GM12891 (cell line): ENCODE measurements around the gene ASIC5.

ENCODE experiments used
- PAX5 ChIP-seq: IDR thresholded peaks from 2 replicates; pipeline ENCODE4 v1.6.1; 2011; ENCODE audit warnings: low read length, moderate library complexity, mild to moderate bottlenecking; ENCODE audit not compliant: insufficient read depth, severe bottlenecking
- POLR2A ChIP-seq: IDR thresholded peaks from 2 replicates; pipeline ENCODE4 v1.6.1; 2011; ENCODE audit warnings: low read depth, low read length, control low read depth
- POLR2AphosphoS5 ChIP-seq: IDR thresholded peaks from 2 replicates; pipeline ENCODE4 v1.6.1; 2011; ENCODE audit warnings: low read depth, low read length, control low read depth
- POU2F2 ChIP-seq: IDR thresholded peaks from 2 replicates; pipeline ENCODE4 v1.6.1; 2011; ENCODE audit warnings: low read depth, mild to moderate bottlenecking, control low read depth, low read length, moderate library complexity
- SPI1 ChIP-seq: IDR thresholded peaks from 2 replicates; pipeline ENCODE4 v1.6.1; 2011; ENCODE audit warnings: low read depth, low read length, control low read depth
- TAF1 ChIP-seq: IDR thresholded peaks from 2 replicates; pipeline ENCODE4 v1.6.1; 2011; ENCODE audit warnings: low read depth, low read length, control low read depth

- TF ChIP-seq POLR2A = no peak
- no peak for TF ChIP-seq POLR2AphosphoS5
- no peak for TF ChIP-seq TAF1
- TF ChIP-seq SPI1 = no peak
- TF ChIP-seq PAX5 = no peak
- TF ChIP-seq POU2F2 = no peak
These were observed 19.1 kb downstream of the ASIC5 start for GRCh38 chr4:155846929-155847328.
